MCF 10A (cell line): ENCODE results near the gene ATP13A5. TPM values are rescaled to one million over a fixed set of nuclear protein-coding genes. Genes with fewer than 3 reads are reported as not detected.

Experiments used
- BruUV-seq: library from RNA; stranded (reverse); fragments of 400-500 nt; replicated peaks from 2 replicates; lab custom pipeline; 2021; lab: Mats Ljungman, UMichigan
- CTCF ChIA-PET: fragments of 300-600 bp; sonication (Branson Sonifier 250); formaldehyde crosslinking; extraction: SDS; loops from one replicate; lab custom pipeline; 2021; ENCODE audit warnings: antibody characterized with exemption, inconsistent platforms; lab: Yijun Ruan, JAX
- POLR2A ChIA-PET: fragments of 300-600, 350-650 bp; sonication (Branson Sonifier 250); formaldehyde crosslinking; extraction: SDS; loops from one replicate; lab custom pipeline; 2020; ENCODE audit warnings: antibody characterized with exemption, inconsistent platforms; lab: Yijun Ruan, JAX
- DNase-seq: peaks from one replicate; pipeline ENCODE4 v3.0.0-alpha.2; 2018; ENCODE audit not compliant: unreplicated experiment
- H3K27ac Mint-ChIP-seq: one replicate; pipeline ENCODE4 v1.8.0; 2022; ENCODE audit warnings: mild to moderate bottlenecking, low read depth, mixed read lengths; ENCODE audit not compliant: unreplicated experiment
- H3K27me3 Mint-ChIP-seq: one replicate; pipeline ENCODE4 v1.8.0; 2022; ENCODE audit warnings: mixed read lengths; ENCODE audit not compliant: insufficient read depth, unreplicated experiment
- H3K36me3 Mint-ChIP-seq: one replicate; pipeline ENCODE4 v1.8.0; 2022; ENCODE audit warnings: mild to moderate bottlenecking, moderate library complexity, mixed read lengths; ENCODE audit not compliant: insufficient read depth, unreplicated experiment
- H3K4me1 Mint-ChIP-seq: one replicate; pipeline ENCODE4 v1.8.0; 2022; ENCODE audit warnings: mixed read lengths; ENCODE audit not compliant: insufficient read depth, unreplicated experiment
- H3K4me3 Mint-ChIP-seq: one replicate; pipeline ENCODE4 v1.8.0; 2022; ENCODE audit warnings: mild to moderate bottlenecking, moderate library complexity, mixed read lengths; ENCODE audit not compliant: unreplicated experiment
- H3K9me3 Mint-ChIP-seq: one replicate; pipeline ENCODE4 v1.8.0; 2022; ENCODE audit warnings: mixed read lengths; ENCODE audit not compliant: unreplicated experiment
- intact Hi-C: fragments of 100-400 bp; cut with micrococcal nuclease; formaldehyde crosslinking; loops from 2 replicates; pipeline ENCODE4 v1.14.1; 2022
- total RNA-seq: library from RNA; stranded (reverse); gene quantifications from 2 replicates; pipeline ENCODE4 v1.2.3, GENCODE V29; 2022
- TF ChIP-seq, protein P1 (sequence below): fragments of 200-600 bp; IDR thresholded peaks from one replicate; pipeline ENCODE4 v1.8.0; 2022; ENCODE audit warnings: antibody characterized with exemption, mild to moderate bottlenecking; ENCODE audit not compliant: unreplicated experiment

The ATP13A5 gene
- total RNA-seq, 1 experiment from 2014 or later: not detected

DNA sequence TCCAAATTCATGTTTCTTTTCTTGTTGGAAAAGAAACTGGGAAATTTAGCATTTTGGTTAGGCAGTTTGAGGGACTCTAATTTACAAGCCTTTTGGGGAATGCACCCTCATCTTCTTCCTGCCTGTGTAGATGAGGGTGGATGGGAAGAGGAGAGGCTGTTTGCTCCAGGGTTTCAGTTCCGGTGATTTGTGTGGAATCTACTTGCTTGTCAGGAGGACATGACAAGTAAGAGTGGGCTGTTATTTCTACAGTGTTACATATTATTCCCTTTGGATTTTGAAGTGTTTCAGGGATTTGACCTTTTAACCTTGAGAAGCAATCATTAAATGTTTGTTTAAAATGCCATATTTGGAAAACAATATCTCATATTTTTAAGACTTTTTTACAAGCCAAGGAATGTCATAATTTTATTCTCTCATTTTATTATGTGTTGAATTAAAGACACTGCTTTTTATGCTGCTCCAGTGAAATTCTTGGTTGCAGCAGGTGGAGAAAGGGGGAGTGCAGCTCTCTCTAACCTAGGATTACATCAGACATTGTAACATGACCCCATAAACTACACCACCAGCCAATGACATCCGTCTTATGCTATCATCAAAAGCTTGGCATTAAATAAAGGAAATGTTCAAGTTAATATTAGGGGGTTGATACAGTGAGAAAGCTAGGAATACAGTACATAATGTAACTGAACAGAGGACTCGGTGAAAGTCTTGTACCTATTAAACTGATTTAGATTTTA is 107.3 kb downstream of the ATP13A5 start:
- BruUV-seq: no TSS peak
- no peak for DNase-seq
- intact Hi-C loops: no loop called here
- H3K4me1 Mint-ChIP-seq: no peaks in the 10 kb centered on the region
- ChIA-PET CTCF (interaction anchor here (0.6 kb wide), 1 partner anchor 134 kb away, joined by 3 read pairs; no protein-coding TSS in a partner anchor), POLR2A (no interaction called here)
- no peaks in the 10 kb centered on the region for H3K36me3 Mint-ChIP-seq
- H3K27ac Mint-ChIP-seq: no peak overlapping the region
- H3K27me3 Mint-ChIP-seq: no peaks in the 10 kb centered on the region
- no peak overlapping the region for H3K4me3 Mint-ChIP-seq
- no peaks in the 10 kb centered on the region for H3K9me3 Mint-ChIP-seq
- TF ChIP-seq, protein P1, sequence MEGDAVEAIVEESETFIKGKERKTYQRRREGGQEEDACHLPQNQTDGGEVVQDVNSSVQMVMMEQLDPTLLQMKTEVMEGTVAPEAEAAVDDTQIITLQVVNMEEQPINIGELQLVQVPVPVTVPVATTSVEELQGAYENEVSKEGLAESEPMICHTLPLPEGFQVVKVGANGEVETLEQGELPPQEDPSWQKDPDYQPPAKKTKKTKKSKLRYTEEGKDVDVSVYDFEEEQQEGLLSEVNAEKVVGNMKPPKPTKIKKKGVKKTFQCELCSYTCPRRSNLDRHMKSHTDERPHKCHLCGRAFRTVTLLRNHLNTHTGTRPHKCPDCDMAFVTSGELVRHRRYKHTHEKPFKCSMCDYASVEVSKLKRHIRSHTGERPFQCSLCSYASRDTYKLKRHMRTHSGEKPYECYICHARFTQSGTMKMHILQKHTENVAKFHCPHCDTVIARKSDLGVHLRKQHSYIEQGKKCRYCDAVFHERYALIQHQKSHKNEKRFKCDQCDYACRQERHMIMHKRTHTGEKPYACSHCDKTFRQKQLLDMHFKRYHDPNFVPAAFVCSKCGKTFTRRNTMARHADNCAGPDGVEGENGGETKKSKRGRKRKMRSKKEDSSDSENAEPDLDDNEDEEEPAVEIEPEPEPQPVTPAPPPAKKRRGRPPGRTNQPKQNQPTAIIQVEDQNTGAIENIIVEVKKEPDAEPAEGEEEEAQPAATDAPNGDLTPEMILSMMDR: no peak

DNA sequence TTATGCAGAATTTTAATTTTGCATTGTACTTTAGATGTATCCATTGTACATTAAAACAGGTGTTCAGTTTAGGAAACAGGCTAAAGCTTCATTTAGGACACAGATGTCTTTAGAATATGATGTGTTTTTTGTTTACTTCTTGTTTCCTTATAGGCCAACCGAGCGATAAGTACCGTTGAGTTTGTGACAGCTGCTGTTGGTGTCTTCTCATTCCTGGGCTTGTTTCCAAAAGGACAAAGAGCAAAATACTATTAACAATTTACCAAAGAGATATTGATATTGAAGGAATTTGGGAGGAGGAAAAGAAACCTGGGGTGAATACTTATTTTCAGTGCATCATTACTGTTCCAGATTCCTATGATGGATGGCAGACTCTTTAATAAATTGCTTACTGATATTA is 108.1 kb downstream of the ATP13A5 start:
- no peaks in the 10 kb centered on the region for H3K36me3 Mint-ChIP-seq
- H3K27me3 Mint-ChIP-seq: no peaks in the 10 kb centered on the region
- H3K4me1 Mint-ChIP-seq: no peaks in the 10 kb centered on the region
- CTCF ChIA-PET: interaction anchor here (0.5 to 0.6 kb wide), 2 partner anchors 11 to 1107 kb away, joined by 3 read pairs; no protein-coding TSS in a partner anchor
- intact Hi-C loops: no loop called here
- no TSS peak for BruUV-seq
- H3K9me3 Mint-ChIP-seq: no peaks in the 10 kb centered on the region
- POLR2A ChIA-PET: no interaction called here
- H3K4me3 Mint-ChIP-seq: no peak overlapping the region
- DNase-seq: no peak
- H3K27ac Mint-ChIP-seq: no peak overlapping the region
- TF ChIP-seq, protein P1: no peak

DNA sequence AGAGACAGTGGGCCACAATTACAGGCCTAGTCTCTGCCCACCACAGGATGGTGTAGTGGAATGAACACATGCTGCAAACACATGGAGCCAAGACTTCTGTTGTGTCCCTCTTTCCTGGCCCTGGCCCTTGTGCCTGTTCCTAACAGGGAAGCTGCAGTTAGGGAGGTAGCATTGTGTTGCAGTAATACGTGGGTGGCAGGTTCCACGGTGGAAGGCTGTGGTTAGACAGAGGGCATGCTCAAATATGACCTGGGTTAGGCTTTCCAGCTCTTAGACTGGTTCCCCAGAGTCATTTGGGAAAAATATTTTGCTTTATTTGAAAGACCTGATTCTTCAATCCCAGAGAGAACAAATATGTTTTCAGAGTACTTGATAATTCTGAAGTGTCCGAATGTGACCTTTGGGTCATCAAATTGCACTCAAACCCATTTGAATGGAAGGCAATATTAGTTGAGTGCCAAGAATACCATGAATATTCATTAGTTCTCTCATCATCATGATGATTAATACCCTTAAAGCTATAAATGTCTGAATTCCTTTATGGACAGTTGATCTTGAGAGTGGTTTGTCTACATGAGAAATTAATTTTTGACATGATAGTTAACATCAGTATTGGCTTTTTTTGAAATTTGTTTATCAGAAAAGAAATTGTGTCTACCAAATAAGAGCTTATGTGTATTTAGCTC is 109.1 kb downstream of the ATP13A5 start:
- intact Hi-C loops: no loop called here
- CTCF ChIA-PET: no interaction called here
- POLR2A ChIA-PET: no interaction called here
- BruUV-seq: no TSS peak
- TF ChIP-seq, protein P1: no peak
- Mint-ChIP-seq H3K4me1 (no peaks in the 10 kb centered on the region), H3K4me3 (no peak overlapping the region), H3K27ac (no peak overlapping the region), H3K27me3 (no peaks in the 10 kb centered on the region), H3K9me3 (no peaks in the 10 kb centered on the region), H3K36me3 (no peaks in the 10 kb centered on the region)
- DNase-seq: no peak

DNA sequence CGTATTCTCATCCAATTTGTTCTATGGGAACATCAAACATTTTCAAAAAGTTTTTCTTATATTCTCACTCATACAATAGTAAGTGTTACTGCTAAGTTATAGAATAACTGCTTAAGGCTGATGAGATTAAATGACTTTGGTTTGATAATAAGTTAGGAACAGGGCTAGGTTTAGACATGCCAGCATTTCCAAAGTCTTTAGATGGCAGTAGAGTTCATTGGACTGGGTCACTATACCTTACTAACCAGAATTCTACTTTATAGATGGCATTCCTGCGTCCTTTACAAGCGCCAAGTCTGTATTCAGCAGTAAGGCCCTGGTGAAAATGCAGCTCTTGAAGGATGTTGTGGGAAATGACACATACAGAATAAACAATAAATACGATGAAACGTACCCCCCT is 115.8 kb downstream of the ATP13A5 start:
- ChIA-PET CTCF (interaction anchor here (0.6 kb wide), 1 partner anchor 397 kb away, joined by 3 read pairs; no protein-coding TSS in a partner anchor), POLR2A (interaction anchor here (0.7 kb wide), 1 partner anchor 62 kb away, joined by 3 read pairs; no protein-coding TSS in a partner anchor)
- no peak for DNase-seq
- intact Hi-C loops: no loop called here
- no peak overlapping the region for H3K27ac Mint-ChIP-seq
- no peaks in the 10 kb centered on the region for H3K36me3 Mint-ChIP-seq
- no peaks in the 10 kb centered on the region for H3K4me1 Mint-ChIP-seq
- H3K27me3 Mint-ChIP-seq: peaks cover 16% of the 10 kb centered on the region
- no TSS peak for BruUV-seq
- TF ChIP-seq, protein P1: no peak
- no peak overlapping the region for H3K4me3 Mint-ChIP-seq
- H3K9me3 Mint-ChIP-seq: no peaks in the 10 kb centered on the region
